ENCODE measurements around the gene ARHGAP24. TPM values are rescaled to one million over a fixed set of nuclear protein-coding genes. Genes with fewer than 3 reads are reported as not detected.

The ARHGAP24 gene
- total RNA-seq, 2 donors from 2014 or later = 66.8 to 85.6 TPM

GRCh38 chr4:85826060-85826678 lies 351.2 kb downstream of the ARHGAP24 start:
- Histone ChIP-seq H3K27me3 (ENCODE audit: control insufficient read depth, insufficient read depth, low read length, poor library complexity, severe bottlenecking) (no peaks in the 10 kb centered on the region), H3K4me1 (ENCODE audit: control insufficient read depth, insufficient read depth, low read length) (peaks cover 9% of the 10 kb centered on the region), H3K9me3 (ENCODE audit: control insufficient read depth, low read length) (no peaks in the 10 kb centered on the region), H3K9ac (ENCODE audit: extremely low read depth, low read length, poor library complexity, severe bottlenecking) (no peak overlapping the region), H3K4me3 (ENCODE audit: low read length) (no peak overlapping the region), H3K36me3 (ENCODE audit: control insufficient read depth, insufficient read depth, low read length) (no peaks in the 10 kb centered on the region), H3K27ac (ENCODE audit: low read depth, low read length) (peak overlapping the region; percentile 69)
- H3K9me3 Mint-ChIP-seq = no peaks in the 10 kb centered on the region
- DNase-seq = peak; percentile 71
- H3K27ac Mint-ChIP-seq = peak overlapping the region; percentile 15
- 29 to 42% methylated on average over 2 to 5 of the region's 7 CpGs for WGBS, 2 experiments (ENCODE audit: insufficient coverage in 1 of 2, insufficient read length in 1 of 2)
- H3K4me1 Mint-ChIP-seq = peaks cover 47% of the 10 kb centered on the region
- no peaks in the 10 kb centered on the region for H3K36me3 Mint-ChIP-seq (ENCODE audit: low read depth)
- no peaks in the 10 kb centered on the region for H3K27me3 Mint-ChIP-seq (ENCODE audit: insufficient read depth)
- TF ChIP-seq, protein P1, sequence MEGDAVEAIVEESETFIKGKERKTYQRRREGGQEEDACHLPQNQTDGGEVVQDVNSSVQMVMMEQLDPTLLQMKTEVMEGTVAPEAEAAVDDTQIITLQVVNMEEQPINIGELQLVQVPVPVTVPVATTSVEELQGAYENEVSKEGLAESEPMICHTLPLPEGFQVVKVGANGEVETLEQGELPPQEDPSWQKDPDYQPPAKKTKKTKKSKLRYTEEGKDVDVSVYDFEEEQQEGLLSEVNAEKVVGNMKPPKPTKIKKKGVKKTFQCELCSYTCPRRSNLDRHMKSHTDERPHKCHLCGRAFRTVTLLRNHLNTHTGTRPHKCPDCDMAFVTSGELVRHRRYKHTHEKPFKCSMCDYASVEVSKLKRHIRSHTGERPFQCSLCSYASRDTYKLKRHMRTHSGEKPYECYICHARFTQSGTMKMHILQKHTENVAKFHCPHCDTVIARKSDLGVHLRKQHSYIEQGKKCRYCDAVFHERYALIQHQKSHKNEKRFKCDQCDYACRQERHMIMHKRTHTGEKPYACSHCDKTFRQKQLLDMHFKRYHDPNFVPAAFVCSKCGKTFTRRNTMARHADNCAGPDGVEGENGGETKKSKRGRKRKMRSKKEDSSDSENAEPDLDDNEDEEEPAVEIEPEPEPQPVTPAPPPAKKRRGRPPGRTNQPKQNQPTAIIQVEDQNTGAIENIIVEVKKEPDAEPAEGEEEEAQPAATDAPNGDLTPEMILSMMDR (conservative IDR thresholded peaks at IDR 0.05) = peak; percentile 30
- no peak overlapping the region for H3K4me3 Mint-ChIP-seq

DNA sequence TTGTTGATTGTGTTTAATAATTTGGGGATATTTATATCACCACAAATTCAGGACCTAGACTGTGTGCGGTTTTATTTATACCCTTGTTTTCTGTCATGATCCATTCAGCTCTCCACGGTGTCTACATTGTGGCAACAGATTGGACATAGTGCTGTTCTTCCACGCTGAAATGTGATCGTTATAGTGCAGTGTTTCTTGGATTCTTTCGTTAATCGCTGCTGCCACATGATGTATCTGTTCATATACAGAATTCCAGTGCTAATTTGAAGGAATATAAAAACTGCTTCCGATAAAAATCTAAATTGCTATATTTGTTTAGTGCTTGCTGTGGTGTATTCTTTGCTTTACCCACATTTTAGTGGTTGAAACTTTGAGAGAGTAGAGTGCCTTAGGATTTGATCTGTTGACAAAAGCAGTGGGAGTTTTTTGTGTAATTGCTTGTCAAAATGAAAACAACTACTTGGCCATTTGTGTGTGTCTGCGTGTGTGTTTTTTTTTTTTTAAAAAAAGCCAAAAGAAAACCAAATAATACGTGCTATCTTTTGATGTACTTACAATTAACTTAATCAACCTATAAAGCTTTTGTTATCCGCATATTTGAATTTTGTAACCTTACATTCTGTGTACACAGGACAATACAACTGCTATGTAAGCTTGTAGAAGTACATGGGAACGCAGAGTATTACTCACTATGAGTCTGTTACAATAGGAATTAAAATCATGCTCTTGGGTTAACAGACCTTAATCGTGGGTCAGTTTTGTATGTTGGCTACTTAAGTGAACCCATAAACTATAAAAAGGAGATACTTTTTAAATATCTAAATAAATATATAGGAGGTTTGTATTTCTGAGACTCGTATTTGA lies 353.3 kb downstream of the ARHGAP24 start:
- Mint-ChIP-seq H3K36me3 (ENCODE audit: low read depth) (no peaks in the 10 kb centered on the region), H3K4me1 (peaks cover 57% of the 10 kb centered on the region), H3K27ac (peak overlapping the region; percentile 92), H3K9me3 (no peaks in the 10 kb centered on the region), H3K27me3 (ENCODE audit: insufficient read depth) (no peaks in the 10 kb centered on the region), H3K4me3 (peak overlapping the region; percentile 26)
- Histone ChIP-seq H3K4me3 (ENCODE audit: low read length) (peak overlapping the region; percentile 39), H3K4me1 (ENCODE audit: control insufficient read depth, insufficient read depth, low read length) (peaks cover 11% of the 10 kb centered on the region), H3K27ac (ENCODE audit: low read depth, low read length) (peak overlapping the region; percentile 72), H3K9ac (ENCODE audit: extremely low read depth, low read length, poor library complexity, severe bottlenecking) (no peak overlapping the region), H3K36me3 (ENCODE audit: control insufficient read depth, insufficient read depth, low read length) (no peaks in the 10 kb centered on the region), H3K27me3 (ENCODE audit: control insufficient read depth, insufficient read depth, low read length, poor library complexity, severe bottlenecking) (no peaks in the 10 kb centered on the region), H3K9me3 (ENCODE audit: control insufficient read depth, low read length) (no peaks in the 10 kb centered on the region)
- 76 to 88% methylated on average over 8 to 13 of the region's 13 CpGs for WGBS, 2 experiments (ENCODE audit: insufficient coverage in 1 of 2, insufficient read length in 1 of 2)
- no peak for DNase-seq
- TF ChIP-seq, protein P1 (conservative IDR thresholded peaks at IDR 0.05) = no peak

DNA sequence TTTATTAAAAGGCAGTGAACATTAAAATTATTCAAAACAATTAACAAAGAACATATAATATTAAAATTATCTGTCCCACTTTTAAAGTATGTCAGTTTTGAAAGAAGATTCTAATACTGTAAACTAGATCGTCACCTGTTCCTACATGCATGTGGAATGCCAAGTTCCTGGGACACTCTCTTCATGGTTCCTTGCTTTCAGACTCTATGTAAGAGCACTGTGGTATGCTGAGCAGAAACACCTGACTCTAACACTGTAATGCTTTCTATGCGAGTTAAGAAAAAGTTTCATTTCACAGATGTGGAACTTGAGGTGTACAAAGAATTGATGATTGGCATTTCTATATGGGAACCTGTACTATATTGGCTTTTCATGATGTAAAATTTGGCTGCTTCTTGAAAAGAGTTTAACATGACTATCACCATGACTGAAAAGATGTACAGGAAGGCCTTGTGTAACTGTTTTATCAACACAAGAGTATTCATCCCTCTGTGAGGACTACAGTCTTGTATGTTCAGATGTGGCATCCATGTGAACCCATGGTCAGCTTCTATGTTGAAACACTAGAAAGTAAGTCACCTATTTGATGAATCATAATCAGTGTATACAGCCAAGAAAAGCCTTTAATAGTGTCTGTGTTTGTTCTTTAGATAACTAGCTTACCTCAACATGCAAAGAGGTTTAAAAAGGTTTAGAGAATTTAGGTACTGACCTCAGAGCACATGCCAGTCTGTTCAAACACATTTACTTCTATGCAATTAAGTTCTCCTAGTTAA lies 354.5 kb downstream of the ARHGAP24 start:
- Histone ChIP-seq H3K36me3 (ENCODE audit: control insufficient read depth, insufficient read depth, low read length) (no peaks in the 10 kb centered on the region), H3K4me1 (ENCODE audit: control insufficient read depth, insufficient read depth, low read length) (peaks cover 8% of the 10 kb centered on the region), H3K9ac (ENCODE audit: extremely low read depth, low read length, poor library complexity, severe bottlenecking) (no peak overlapping the region), H3K27ac (ENCODE audit: low read depth, low read length) (no peak overlapping the region), H3K4me3 (ENCODE audit: low read length) (no peak overlapping the region), H3K27me3 (ENCODE audit: control insufficient read depth, insufficient read depth, low read length, poor library complexity, severe bottlenecking) (no peaks in the 10 kb centered on the region), H3K9me3 (ENCODE audit: control insufficient read depth, low read length) (no peaks in the 10 kb centered on the region)
- TF ChIP-seq, protein P1 (conservative IDR thresholded peaks at IDR 0.05) = no peak
- no peak for DNase-seq
- H3K4me3 Mint-ChIP-seq = no peak overlapping the region
- H3K27ac Mint-ChIP-seq = no peak overlapping the region
- no peaks in the 10 kb centered on the region for H3K27me3 Mint-ChIP-seq (ENCODE audit: insufficient read depth)
- no peaks in the 10 kb centered on the region for H3K36me3 Mint-ChIP-seq (ENCODE audit: low read depth)
- peaks cover 49% of the 10 kb centered on the region for H3K4me1 Mint-ChIP-seq
- H3K9me3 Mint-ChIP-seq = no peaks in the 10 kb centered on the region
- 50 to 72% methylated on average over 1 to 2 of the region's 2 CpGs for WGBS, 2 experiments (ENCODE audit: insufficient coverage in 1 of 2, insufficient read length in 1 of 2)

Data from endodermal cell (in vitro differentiated cells).